VCaP (cell line): ENCODE results near the gene DYNC1I2.
A peak's percentile ranks its signal among the peaks of the same experiment; 100 is the strongest.

Source experiments
- H3K27ac ChIP-seq: fragments of 450-650 bp; 2 replicates; pipeline ENCODE4 v1.5.1; 2017
- CTCF ChIP-seq: fragments of 450-650 bp; conservative IDR thresholded peaks from 2 replicates; pipeline ENCODE4 v1.5.1; 2017; ENCODE audit warnings: mild to moderate bottlenecking, moderate library complexity

The DYNC1I2 gene

DNA sequence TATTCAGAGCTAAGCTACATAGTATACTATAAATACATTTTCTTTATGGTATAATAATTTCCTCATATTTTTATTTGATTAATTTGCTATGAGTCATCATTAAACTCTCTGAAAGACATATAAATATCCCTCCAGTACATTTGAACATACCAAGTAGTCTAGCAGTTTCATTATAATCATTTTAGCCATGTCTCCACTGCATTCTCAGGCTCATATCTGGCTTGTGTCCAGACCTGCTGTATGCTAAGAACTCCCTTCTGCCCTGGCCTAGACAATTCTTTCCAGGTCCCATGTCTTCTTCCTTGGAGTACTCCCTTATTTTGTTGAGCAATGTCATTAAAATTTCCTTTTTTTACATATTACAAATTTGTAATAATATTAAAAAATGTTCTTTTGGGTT lies 16.6 kb upstream of the DYNC1I2 start:
- H3K27ac ChIP-seq: no peak overlapping the region
- no peak for TF ChIP-seq CTCF

DNA sequence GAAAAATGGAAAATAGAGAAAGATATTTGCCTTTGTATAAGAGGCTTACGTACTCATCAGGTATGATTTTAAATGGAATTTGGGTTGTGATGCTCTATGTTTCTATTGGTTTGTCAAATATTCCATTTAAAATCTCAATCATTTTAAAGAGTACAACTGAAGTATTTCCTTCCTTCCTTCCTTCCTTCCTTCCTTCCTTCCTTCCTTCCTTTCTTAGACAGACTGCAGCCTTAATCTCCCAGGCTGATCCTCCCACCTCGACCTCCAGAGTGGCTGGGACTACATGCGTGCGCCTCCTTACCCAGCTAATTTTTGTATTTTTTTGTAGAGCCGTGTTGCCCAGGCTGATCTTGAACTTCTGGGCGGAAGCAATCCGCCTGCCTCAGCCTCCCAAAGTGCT lies 15.4 kb upstream of the DYNC1I2 start:
- TF ChIP-seq CTCF: no peak
- H3K27ac ChIP-seq: no peak overlapping the region

- H3K27ac ChIP-seq: no peak overlapping the region
- TF ChIP-seq CTCF: no peak
Observed at GRCh38 chr2:171673905-171674304, 13.4 kb upstream of the DYNC1I2 start.

- TF ChIP-seq CTCF: no peak
- no peak overlapping the region for H3K27ac ChIP-seq
Observed at GRCh38 chr2:171675810-171676345, 11.4 kb upstream of the DYNC1I2 start.

DNA sequence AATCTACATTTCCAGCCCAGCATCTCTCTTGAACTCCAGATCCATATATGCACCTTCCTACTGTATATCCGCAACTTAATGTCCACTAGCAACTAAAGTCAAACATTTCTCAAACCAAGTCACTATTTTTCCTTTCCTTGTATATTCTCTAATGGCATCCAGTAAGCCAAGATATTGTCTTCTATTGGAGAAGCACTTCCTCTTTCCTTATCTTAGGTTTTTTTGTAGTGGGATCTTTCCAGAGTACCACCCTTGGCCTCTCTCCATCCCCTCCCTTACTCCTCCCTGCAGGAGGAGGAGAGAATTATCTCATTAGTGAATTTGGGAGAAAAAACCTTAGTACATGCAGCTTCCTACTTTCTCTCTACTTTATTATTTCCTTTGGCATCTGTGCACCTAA lies 8.7 kb upstream of the DYNC1I2 start:
- no peak for TF ChIP-seq CTCF
- no peak overlapping the region for H3K27ac ChIP-seq

- no peak for TF ChIP-seq CTCF
- H3K27ac ChIP-seq: peak overlapping the region; percentile 78
Observed at GRCh38 chr2:171688129-171688465, 828 bp downstream of the DYNC1I2 start.

GRCh38 chr2:171692331-171692730 lies 5.1 kb downstream of the DYNC1I2 start:
- no peak for TF ChIP-seq CTCF
- H3K27ac ChIP-seq: no peak overlapping the region
